ENCODE data around the gene XYLT2. TPM values are rescaled to one million over a fixed set of nuclear protein-coding genes. Genes with fewer than 3 reads are reported as not detected.

Gene XYLT2
- total RNA-seq, 1 donor from 2014 or later: 21.4 TPM

DNA sequence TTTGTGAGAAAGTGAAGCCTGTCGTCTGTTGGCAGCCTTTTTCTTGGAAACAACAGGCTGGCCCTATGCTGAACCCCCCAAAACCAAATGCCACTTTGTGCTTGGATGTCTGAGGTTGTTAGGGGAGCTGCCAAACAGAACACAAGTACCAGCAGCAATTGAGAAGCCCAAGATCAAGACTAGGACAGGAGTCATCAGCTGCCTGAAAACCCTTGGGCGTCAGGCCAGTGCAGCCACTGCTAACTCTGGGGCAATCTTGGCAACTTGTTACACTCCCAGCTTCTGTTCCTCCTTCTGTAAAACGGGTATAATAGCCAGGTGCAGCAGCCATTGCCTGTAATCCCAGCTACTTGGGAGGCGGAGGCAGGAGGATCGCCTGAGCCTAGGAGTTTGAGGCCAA lies 60.7 kb downstream of the XYLT2 start:
- Mint-ChIP-seq H3K36me3 (ENCODE audit: low read depth) (no peaks in the 10 kb centered on the region), H3K4me3 (no peak overlapping the region), H3K4me1 (no peaks in the 10 kb centered on the region), H3K27ac (no peak overlapping the region), H3K27me3 (peaks cover 9% of the 10 kb centered on the region), H3K9me3 (no peaks in the 10 kb centered on the region)
- CTCF ChIA-PET: interaction anchor here (1.6 kb wide), 1 partner anchor 10 kb away, joined by 10 read pairs; the partner anchor contains the start of gene LRRC59
- DNase-seq: no peak
- TF ChIP-seq, protein P1, sequence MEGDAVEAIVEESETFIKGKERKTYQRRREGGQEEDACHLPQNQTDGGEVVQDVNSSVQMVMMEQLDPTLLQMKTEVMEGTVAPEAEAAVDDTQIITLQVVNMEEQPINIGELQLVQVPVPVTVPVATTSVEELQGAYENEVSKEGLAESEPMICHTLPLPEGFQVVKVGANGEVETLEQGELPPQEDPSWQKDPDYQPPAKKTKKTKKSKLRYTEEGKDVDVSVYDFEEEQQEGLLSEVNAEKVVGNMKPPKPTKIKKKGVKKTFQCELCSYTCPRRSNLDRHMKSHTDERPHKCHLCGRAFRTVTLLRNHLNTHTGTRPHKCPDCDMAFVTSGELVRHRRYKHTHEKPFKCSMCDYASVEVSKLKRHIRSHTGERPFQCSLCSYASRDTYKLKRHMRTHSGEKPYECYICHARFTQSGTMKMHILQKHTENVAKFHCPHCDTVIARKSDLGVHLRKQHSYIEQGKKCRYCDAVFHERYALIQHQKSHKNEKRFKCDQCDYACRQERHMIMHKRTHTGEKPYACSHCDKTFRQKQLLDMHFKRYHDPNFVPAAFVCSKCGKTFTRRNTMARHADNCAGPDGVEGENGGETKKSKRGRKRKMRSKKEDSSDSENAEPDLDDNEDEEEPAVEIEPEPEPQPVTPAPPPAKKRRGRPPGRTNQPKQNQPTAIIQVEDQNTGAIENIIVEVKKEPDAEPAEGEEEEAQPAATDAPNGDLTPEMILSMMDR (IDR thresholded peaks at IDR 0.05): no peak
- ATAC-seq (ENCODE audit: low read depth): no peak
- POLR2A ChIA-PET: interaction anchor here (1.4 kb wide), 1 partner anchor 9 kb away, joined by 5 read pairs; the partner anchor contains the start of gene LRRC59
- intact Hi-C loops (cut with micrococcal nuclease): no loop called here

DNA sequence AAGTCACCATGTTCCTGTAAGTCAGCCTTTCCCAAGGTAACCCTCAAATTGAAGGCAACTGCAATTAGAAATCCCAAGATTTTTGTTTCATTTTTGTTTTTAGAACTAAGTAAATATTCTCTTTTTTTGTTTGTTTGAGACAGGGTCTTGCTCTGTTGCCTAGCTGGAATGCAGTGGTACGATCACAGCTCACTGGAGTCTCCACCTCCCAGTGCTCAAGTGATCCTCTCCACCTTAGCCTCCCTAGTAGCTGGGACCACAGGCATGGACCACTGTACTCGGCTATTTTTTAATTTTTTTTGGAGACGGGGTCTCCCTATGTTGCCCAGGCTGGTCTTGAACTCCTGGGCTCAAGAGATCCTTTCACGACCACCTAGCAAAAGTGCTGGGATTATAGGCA lies 62.0 kb downstream of the XYLT2 start:
- ATAC-seq (ENCODE audit: low read depth): no peak
- Mint-ChIP-seq H3K36me3 (ENCODE audit: low read depth) (no peaks in the 10 kb centered on the region), H3K27me3 (peaks cover 9% of the 10 kb centered on the region), H3K4me1 (no peaks in the 10 kb centered on the region), H3K9me3 (no peaks in the 10 kb centered on the region), H3K4me3 (no peak overlapping the region), H3K27ac (no peak overlapping the region)
- intact Hi-C loops (cut with micrococcal nuclease): no loop called here
- CTCF ChIA-PET: interaction anchor here (1.6 kb wide), 1 partner anchor 11 kb away, joined by 10 read pairs; the partner anchor contains the start of gene LRRC59
- DNase-seq: no peak
- TF ChIP-seq, protein P1 (IDR thresholded peaks at IDR 0.05): no peak
- POLR2A ChIA-PET: interaction anchor here (1.4 kb wide), 1 partner anchor 11 kb away, joined by 5 read pairs; the partner anchor contains the start of gene LRRC59

Other genes starting within 250 kb of the XYLT2 start
- 4.7 and 4.9 TPM in 2 replicates for gene SAMD14, start 216.0 kb upstream of the XYLT2 start, total RNA-seq
- gene PPP1R9B, start 195.4 kb upstream of the XYLT2 start, total RNA-seq: 300 and 313 TPM in 2 replicates
- 1.7 and 2.2 TPM in 2 replicates for gene SGCA, start 180.1 kb upstream of the XYLT2 start, total RNA-seq
- gene COL1A1, start 144.5 kb upstream of the XYLT2 start, total RNA-seq: 8.8 and 9.2 TPM in 2 replicates
- gene TMEM92, start 71.7 kb upstream of the XYLT2 start, total RNA-seq: not detected in 2 replicates
- 45.0 and 49.2 TPM in 2 replicates for gene MRPL27, start 27.1 kb downstream of the XYLT2 start, total RNA-seq
- 3.1 and 3.6 TPM in 2 replicates for gene EME1, start 27.1 kb downstream of the XYLT2 start, total RNA-seq
- 41.8 and 42.0 TPM in 2 replicates for gene LRRC59, start 51.4 kb downstream of the XYLT2 start, total RNA-seq
- 16.4 and 17.9 TPM in 2 replicates for gene ACSF2, start 80.1 kb downstream of the XYLT2 start, total RNA-seq
- 0.34 and 0.42 TPM in 2 replicates for gene CHAD, start 122.8 kb downstream of the XYLT2 start, total RNA-seq
- 36.2 and 42.2 TPM in 2 replicates for gene RSAD1, start 132.7 kb downstream of the XYLT2 start, total RNA-seq
- 2.1 and 2.3 TPM in 2 replicates for gene MYCBPAP, start 162.3 kb downstream of the XYLT2 start, total RNA-seq
- not detected in 2 replicates for gene EPN3, start 186.6 kb downstream of the XYLT2 start, total RNA-seq
- gene SPATA20, start 201.0 kb downstream of the XYLT2 start, total RNA-seq: 45.6 and 52.3 TPM in 2 replicates
- 0.07 TPM in 1 of 2 replicates, not detected in the other for gene CACNA1G, start 214.6 kb downstream of the XYLT2 start, total RNA-seq